Measurements from ENCODE around the gene GDPD3. TPM values are rescaled to one million over a fixed set of nuclear protein-coding genes. Genes with fewer than 3 reads are reported as not detected.

Gene GDPD3
- total RNA-seq, 1 donor from 2014 or later: 6.9 TPM

DNA sequence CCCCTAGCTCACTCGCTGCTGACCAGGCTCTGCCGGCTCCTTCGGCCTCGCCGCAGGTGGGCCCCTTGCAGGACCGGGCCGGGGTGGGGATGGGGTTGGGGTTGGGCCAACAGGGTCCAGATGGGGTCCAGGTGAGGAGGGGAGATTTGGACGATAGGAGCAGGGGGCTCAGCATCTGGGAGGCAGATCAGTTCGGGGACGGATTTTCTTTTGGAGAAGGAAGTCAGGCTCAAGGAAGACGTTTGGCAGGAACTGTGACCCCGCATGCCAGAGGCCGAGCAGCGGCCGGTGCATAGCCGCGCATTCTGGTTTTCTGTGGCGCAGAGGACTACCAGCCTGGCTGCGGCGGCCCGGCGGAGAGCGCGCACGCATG is 48.6 kb downstream of the GDPD3 start:
- Histone ChIP-seq H3K4me1 (peaks cover 59% of the 10 kb centered on the region), H3K27me3 (no peaks in the 10 kb centered on the region), H3K27ac (peak overlapping the region; percentile 99), H3K36me3 (peaks cover 0 to 27% of the 10 kb centered on the region in 2 donors), H3K9me3 (no peaks in the 10 kb centered on the region), H3K4me3 (peak overlapping the region; percentile 90 to 100)
- TF ChIP-seq, protein P1, sequence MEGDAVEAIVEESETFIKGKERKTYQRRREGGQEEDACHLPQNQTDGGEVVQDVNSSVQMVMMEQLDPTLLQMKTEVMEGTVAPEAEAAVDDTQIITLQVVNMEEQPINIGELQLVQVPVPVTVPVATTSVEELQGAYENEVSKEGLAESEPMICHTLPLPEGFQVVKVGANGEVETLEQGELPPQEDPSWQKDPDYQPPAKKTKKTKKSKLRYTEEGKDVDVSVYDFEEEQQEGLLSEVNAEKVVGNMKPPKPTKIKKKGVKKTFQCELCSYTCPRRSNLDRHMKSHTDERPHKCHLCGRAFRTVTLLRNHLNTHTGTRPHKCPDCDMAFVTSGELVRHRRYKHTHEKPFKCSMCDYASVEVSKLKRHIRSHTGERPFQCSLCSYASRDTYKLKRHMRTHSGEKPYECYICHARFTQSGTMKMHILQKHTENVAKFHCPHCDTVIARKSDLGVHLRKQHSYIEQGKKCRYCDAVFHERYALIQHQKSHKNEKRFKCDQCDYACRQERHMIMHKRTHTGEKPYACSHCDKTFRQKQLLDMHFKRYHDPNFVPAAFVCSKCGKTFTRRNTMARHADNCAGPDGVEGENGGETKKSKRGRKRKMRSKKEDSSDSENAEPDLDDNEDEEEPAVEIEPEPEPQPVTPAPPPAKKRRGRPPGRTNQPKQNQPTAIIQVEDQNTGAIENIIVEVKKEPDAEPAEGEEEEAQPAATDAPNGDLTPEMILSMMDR (IDR thresholded peaks at IDR 0.05): no peak
- TF ChIP-seq POLR2A (IDR thresholded peaks at IDR 0.05) (no peak), POLR2AphosphoS5 (IDR thresholded peaks at IDR 0.05; ENCODE audit: insufficient read depth in 1 of 2, low read depth in 1 of 2) (no peak)
- intact Hi-C loops (cut with DNase I): loop anchor here (5.0 to 10.0 kb wide), 2 partner anchors 252 to 340 kb away; partner anchors contain the start of genes PRRT2 and ZNF771
- DNase-seq (ENCODE audit: extremely low spot score in 2 of 2): no peak

DNA sequence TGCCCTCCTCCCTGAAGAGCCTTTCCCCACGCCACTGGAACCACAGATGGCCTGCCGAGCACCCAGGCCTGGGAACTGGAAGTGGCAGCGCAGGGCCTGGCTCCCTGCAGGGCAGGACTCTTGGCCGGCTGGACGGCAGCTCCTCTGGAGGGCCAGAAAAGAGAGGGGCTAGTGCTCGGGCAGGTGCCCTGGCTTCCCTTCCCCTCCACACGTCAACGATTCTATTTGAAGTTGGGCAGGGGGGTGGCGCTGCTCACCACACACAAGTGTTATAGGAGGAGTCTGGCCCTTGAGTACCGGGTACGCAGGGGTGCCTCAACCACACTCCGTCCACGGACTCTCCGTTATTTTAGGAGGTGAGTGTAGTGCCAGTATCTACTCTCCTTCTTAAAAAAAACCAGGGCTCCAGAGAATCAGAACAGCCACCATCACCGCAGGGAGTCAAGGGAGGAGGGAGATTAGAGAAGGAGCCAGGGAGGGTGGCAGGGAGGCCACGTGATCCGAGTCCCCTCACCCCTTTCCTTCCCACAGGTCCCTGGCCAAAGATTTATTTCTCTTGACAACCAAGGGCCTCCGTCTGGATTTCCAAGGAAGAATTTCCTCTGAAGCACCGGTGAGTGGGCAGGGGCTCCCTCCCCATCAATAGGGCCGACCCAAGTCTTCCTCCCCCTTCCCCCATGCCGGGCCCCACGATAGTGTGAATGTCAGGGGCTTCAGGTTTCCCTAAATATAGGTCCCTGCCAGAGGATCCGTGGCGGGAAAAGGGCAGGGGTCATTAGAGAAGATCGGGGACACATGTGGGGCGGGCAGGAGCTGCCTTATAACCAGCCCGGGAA is 49.2 kb downstream of the GDPD3 start:
- peaks cover 53% of the 10 kb centered on the region for H3K4me1 ChIP-seq
- H3K4me3 ChIP-seq: peak overlapping the region; percentile 90 to 100
- H3K27me3 ChIP-seq: no peaks in the 10 kb centered on the region
- peaks cover 0 to 24% of the 10 kb centered on the region in 2 donors for H3K36me3 ChIP-seq
- intact Hi-C loops (cut with DNase I): loop anchor here (10.0 kb wide), 1 partner anchor 341 kb away; the partner anchor contains the start of gene ZNF771
- H3K9me3 ChIP-seq: no peaks in the 10 kb centered on the region
- TF ChIP-seq POLR2A (IDR thresholded peaks at IDR 0.05): no peak
- TF ChIP-seq, protein P1 (IDR thresholded peaks at IDR 0.05): peak in 2 of 3 experiments; percentile 13 to 54
- peak; percentile 53 to 61 for TF ChIP-seq POLR2AphosphoS5 (IDR thresholded peaks at IDR 0.05; ENCODE audit: insufficient read depth in 1 of 2, low read depth in 1 of 2)
- no peak for DNase-seq (ENCODE audit: extremely low spot score in 2 of 2)
- H3K27ac ChIP-seq: peak overlapping the region; percentile 99

DNA sequence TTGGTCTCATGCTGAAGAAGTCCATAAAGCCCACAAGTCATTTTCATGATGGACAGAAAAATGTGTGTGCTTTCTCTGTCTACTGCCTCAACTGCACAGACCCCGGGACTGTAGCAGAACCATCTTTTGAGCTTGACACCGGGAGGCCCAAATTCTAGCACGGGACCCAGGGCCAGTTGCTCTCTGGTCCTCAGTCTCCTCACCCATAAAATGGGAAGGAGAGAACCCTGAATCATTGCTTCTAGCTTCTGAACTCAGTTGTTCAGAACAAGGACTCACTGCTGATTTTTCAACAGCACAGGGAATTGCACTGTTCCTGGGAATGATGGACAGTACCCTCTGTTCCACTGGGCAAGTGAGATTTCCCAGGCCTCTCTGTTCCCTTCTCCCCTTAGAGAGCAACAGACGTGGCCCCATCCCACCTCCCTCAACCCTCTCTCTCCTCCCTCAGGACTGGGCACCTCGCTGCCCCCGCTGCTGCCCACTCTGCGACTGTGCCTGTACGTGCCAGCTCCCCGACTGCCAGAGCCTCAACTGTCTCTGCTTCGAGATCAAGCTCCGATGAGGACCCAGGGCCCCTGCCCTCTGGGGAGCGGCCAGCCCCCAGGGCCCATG is 50.0 kb downstream of the GDPD3 start:
- no peak for DNase-seq (ENCODE audit: extremely low spot score in 2 of 2)
- H3K4me3 ChIP-seq: peak overlapping the region; percentile 90 to 100

DNA sequence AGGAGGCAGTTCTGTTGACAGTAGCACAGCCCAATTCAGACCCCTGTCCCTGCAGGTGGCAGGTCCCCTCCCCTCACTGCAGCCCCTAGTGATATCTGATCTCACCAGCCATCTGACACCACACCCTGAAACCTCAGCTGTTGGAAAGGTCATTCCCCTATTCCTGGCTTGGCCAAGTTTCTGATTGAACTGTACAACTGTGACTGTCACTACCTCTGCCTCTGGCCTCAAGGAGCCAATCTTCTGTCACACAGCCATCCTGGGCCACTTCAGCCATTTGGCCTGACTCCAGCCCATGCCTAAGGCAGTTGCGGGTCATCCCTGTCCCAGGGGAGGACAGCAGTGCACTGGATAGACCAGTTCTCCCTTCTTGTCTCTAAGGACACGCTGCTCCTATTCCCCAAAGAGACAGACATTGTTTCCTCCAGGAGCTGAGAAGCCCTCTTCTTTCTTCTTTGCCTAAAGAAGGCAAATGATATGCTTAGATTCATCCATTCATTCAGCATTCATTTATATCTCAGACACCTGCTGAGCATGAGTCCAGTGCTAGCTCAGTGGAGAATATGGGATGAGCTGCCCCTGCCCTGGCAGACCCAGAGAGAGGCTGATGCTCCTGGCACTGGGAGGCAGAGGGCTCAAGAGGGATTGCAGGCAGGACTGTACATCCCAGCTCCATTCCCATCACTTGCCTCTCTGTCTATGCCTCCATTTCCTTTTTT is 52.3 kb downstream of the GDPD3 start:
- intact Hi-C loops (cut with DNase I): loop anchor here (10.0 kb wide), 1 partner anchor 344 kb away; the partner anchor contains the start of gene ZNF771
- Histone ChIP-seq H3K4me3 (no peak overlapping the region), H3K27ac (no peak overlapping the region), H3K27me3 (no peaks in the 10 kb centered on the region), H3K36me3 (peaks cover 0 to 4% of the 10 kb centered on the region in 2 donors), H3K4me1 (peaks cover 24% of the 10 kb centered on the region), H3K9me3 (no peaks in the 10 kb centered on the region)
- TF ChIP-seq POLR2A (IDR thresholded peaks at IDR 0.05) (no peak), POLR2AphosphoS5 (IDR thresholded peaks at IDR 0.05; ENCODE audit: insufficient read depth in 1 of 2, low read depth in 1 of 2) (no peak)
- TF ChIP-seq, protein P1 (IDR thresholded peaks at IDR 0.05): no peak
- DNase-seq (ENCODE audit: extremely low spot score in 2 of 2): no peak

More for the DNA sequence above, 50.0 kb downstream of the GDPD3 start:
- TF ChIP-seq POLR2A (IDR thresholded peaks at IDR 0.05) (no peak), POLR2AphosphoS5 (IDR thresholded peaks at IDR 0.05; ENCODE audit: insufficient read depth in 1 of 2, low read depth in 1 of 2) (no peak)
- TF ChIP-seq, protein P1 (IDR thresholded peaks at IDR 0.05): no peak
- Histone ChIP-seq H3K4me1 (peaks cover 46% of the 10 kb centered on the region), H3K27me3 (no peaks in the 10 kb centered on the region), H3K9me3 (no peaks in the 10 kb centered on the region), H3K27ac (peak overlapping the region; percentile 99), H3K36me3 (peaks cover 0 to 17% of the 10 kb centered on the region in 2 donors)
- intact Hi-C loops (cut with DNase I): loop anchor here (10.0 kb wide), 1 partner anchor 341 kb away; the partner anchor contains the start of gene ZNF771

Measured in vagina (tissue), 2 donors.